ENCODE data around the gene EFCAB12. TPM values are rescaled to one million over a fixed set of nuclear protein-coding genes. Genes with fewer than 3 reads are reported as not detected.

The EFCAB12 gene
- total and polyA plus RNA-seq, 10 of the 15 experiments (the other 5 are each of a cell fraction or from before 2014, with no cell fraction given) = 0.02 to 0.85 (median 0.33) TPM

DNA sequence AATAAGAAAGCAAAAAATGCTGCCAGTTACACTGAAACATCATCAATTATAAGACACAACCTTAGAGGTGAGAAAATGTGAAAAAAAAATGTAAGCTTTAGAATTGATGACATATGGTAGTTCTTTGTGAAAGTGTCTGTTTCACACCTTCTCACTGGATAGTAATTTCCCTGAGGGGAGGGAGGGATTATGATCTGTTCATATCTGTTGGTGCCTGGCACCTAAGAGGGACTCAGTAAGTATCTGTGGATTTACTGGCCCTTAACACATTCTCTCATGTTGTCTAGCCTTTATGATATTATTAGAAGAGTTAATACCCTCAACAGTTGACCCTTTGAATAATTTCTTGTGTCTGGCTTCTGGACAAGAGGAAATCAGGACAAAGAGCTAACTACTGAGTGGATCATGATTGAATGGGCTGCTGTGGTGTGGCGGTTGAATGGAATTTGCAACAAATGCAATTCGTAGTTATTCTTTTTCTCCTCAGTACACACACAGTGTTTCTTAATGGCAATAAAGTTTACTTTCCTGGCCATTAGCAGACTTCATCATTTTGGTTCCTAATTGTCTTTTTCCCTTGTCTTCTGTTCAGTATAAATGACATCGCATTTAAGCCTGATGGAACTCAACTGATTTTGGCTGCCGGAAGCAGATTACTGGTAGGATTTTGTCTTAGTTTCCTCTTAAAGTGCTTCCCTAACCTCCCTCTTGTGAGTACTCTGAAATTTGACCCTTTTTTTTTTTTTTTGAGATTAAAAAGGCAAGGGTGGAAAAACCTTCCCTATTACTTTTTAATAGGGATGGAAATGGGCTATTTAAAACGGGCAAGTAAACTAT, 21.1 kb upstream of the EFCAB12 start (continued):
- TF ChIP-seq, protein P1, sequence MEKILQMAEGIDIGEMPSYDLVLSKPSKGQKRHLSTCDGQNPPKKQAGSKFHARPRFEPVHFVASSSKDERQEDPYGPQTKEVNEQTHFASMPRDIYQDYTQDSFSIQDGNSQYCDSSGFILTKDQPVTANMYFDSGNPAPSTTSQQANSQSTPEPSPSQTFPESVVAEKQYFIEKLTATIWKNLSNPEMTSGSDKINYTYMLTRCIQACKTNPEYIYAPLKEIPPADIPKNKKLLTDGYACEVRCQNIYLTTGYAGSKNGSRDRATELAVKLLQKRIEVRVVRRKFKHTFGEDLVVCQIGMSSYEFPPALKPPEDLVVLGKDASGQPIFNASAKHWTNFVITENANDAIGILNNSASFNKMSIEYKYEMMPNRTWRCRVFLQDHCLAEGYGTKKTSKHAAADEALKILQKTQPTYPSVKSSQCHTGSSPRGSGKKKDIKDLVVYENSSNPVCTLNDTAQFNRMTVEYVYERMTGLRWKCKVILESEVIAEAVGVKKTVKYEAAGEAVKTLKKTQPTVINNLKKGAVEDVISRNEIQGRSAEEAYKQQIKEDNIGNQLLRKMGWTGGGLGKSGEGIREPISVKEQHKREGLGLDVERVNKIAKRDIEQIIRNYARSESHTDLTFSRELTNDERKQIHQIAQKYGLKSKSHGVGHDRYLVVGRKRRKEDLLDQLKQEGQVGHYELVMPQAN (conservative IDR thresholded peaks at IDR 0.05) = no peak
- no peak for TF ChIP-seq RCOR1 (conservative IDR thresholded peaks at IDR 0.05; ENCODE audit: low read depth, low read length)
- TF ChIP-seq, protein P2, sequence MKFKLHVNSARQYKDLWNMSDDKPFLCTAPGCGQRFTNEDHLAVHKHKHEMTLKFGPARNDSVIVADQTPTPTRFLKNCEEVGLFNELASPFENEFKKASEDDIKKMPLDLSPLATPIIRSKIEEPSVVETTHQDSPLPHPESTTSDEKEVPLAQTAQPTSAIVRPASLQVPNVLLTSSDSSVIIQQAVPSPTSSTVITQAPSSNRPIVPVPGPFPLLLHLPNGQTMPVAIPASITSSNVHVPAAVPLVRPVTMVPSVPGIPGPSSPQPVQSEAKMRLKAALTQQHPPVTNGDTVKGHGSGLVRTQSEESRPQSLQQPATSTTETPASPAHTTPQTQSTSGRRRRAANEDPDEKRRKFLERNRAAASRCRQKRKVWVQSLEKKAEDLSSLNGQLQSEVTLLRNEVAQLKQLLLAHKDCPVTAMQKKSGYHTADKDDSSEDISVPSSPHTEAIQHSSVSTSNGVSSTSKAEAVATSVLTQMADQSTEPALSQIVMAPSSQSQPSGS (IDR thresholded peaks at IDR 0.05; ENCODE audit: low read length) = no peak
- TF ChIP-seq, protein P3, sequence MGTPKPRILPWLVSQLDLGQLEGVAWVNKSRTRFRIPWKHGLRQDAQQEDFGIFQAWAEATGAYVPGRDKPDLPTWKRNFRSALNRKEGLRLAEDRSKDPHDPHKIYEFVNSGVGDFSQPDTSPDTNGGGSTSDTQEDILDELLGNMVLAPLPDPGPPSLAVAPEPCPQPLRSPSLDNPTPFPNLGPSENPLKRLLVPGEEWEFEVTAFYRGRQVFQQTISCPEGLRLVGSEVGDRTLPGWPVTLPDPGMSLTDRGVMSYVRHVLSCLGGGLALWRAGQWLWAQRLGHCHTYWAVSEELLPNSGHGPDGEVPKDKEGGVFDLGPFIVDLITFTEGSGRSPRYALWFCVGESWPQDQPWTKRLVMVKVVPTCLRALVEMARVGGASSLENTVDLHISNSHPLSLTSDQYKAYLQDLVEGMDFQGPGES (IDR thresholded peaks at IDR 0.05) = no peak
- no peak for TF ChIP-seq ATF7 (IDR thresholded peaks at IDR 0.05; ENCODE audit: low read depth)
- no peak for TF ChIP-seq STAT1 (conservative IDR thresholded peaks at IDR 0.05)
- TF ChIP-seq MTA3 (IDR thresholded peaks at IDR 0.05; ENCODE audit: borderline replicate concordance, low read length) = no peak

All from GM12878 (cell line).